Skeletal muscle tissue (tissue), 4 donors: ENCODE results near the gene TTLL13. TPM values are rescaled to one million over a fixed set of nuclear protein-coding genes. Genes with fewer than 3 reads are reported as not detected.
A peak's percentile ranks its signal among the peaks of the same experiment; 100 is the strongest.

Source experiments
- H3K27ac ChIP-seq: one replicate; pipeline ENCODE4 v1.7.0; 2013; ENCODE audit warnings: mild to moderate bottlenecking, low read depth, low read length, inconsistent platforms
- H3K27me3 ChIP-seq, 3 donors: one replicate each; pipeline ENCODE4 v1.7.0; 2013; ENCODE audit warnings: low read length in 3 of 3; ENCODE audit not compliant: control insufficient read depth in 3 of 3, insufficient read depth in 3 of 3
- H3K36me3 ChIP-seq, 3 donors: one replicate each; pipeline ENCODE4 v1.7.0; 2013; ENCODE audit warnings: low read length in 3 of 3; ENCODE audit not compliant: control insufficient read depth in 3 of 3, insufficient read depth in 3 of 3
- H3K4me1 ChIP-seq, 3 donors: one replicate each; pipeline ENCODE4 v1.7.0; 2013; ENCODE audit warnings: low read length in 3 of 3, mild to moderate bottlenecking in 3 of 3; ENCODE audit not compliant: control insufficient read depth in 3 of 3, insufficient read depth in 3 of 3
- H3K4me3 ChIP-seq, 3 donors: one replicate each; pipeline ENCODE4 v1.7.0; 2013; ENCODE audit warnings: low read length in 3 of 3
- H3K9ac ChIP-seq, 3 donors: one replicate each; pipeline ENCODE4 v1.7.0; 2013; ENCODE audit warnings: low read length in 3 of 3, mild to moderate bottlenecking in 3 of 3, moderate library complexity in 2 of 3, low read depth in 1 of 3
- H3K9me3 ChIP-seq, 3 donors: one replicate each; pipeline ENCODE4 v1.7.0; 2013; ENCODE audit warnings: low read length in 3 of 3; ENCODE audit not compliant: control insufficient read depth in 3 of 3
- total RNA-seq: library from RNA; depleted of rRNA; stranded (reverse); fragments of >200 nt; gene quantifications from one replicate; pipeline ENCODE4 v1.2.3, GENCODE V29; 2014
- donor health status: Osteomylitis.

Gene TTLL13
- total RNA-seq, 1 donor from 2014 or later = not detected

DNA sequence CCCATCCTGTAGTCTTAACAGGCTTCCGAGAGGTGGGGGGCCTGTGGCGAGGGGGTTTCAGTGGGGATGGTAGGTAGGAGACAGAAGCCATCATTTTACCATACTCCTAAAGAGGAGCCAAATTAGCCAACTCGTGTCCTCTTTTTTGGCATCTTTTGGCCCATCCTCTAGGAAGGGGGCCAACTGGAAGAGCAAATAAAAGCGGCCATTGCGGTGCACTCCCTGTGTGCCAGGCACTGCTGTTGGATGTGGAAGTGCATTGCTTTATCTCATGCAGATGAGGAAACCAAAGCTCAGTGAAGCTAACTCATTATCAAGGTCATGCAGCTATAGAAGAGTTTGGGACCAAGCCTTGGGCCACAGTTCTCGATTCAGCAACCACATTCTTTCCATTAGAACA, 42.1 kb upstream of the TTLL13 start:
- Histone ChIP-seq H3K27ac (no peak overlapping the region), H3K9ac (no peak overlapping the region), H3K4me3 (no peak overlapping the region), H3K27me3 (no peaks in the 10 kb centered on the region), H3K36me3 (peaks cover 4 to 8% (median 4%) of the 10 kb centered on the region in 3 donors), H3K9me3 (no peaks in the 10 kb centered on the region), H3K4me1 (peaks cover 4 to 16% (median 13%) of the 10 kb centered on the region in 3 donors)

DNA sequence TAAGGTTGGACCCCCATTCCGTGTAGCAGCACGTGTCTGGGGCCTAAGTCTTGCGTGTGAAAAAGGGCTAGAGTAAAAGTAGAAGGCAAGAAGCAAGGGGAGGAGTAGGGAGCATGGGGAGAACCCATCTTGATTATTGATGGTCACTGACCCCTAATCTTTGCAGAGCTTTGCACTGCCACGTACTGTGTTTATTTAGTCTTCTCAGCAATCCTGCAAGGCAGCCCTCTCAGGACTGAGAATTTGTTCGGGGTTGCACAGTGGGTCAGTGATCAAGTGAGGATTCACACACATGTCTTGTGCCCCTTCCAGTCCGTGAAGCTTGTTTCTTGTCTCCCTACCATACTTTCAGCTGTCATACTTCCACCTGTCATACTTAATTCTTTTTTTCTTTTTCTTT, 41.0 kb upstream of the TTLL13 start:
- Histone ChIP-seq H3K36me3 (peaks cover 4 to 8% (median 4%) of the 10 kb centered on the region in 3 donors), H3K27ac (no peak overlapping the region), H3K27me3 (no peaks in the 10 kb centered on the region), H3K4me1 (peaks cover 0 to 18% (median 14%) of the 10 kb centered on the region in 3 donors), H3K9ac (no peak overlapping the region), H3K4me3 (no peak overlapping the region), H3K9me3 (no peaks in the 10 kb centered on the region)

DNA sequence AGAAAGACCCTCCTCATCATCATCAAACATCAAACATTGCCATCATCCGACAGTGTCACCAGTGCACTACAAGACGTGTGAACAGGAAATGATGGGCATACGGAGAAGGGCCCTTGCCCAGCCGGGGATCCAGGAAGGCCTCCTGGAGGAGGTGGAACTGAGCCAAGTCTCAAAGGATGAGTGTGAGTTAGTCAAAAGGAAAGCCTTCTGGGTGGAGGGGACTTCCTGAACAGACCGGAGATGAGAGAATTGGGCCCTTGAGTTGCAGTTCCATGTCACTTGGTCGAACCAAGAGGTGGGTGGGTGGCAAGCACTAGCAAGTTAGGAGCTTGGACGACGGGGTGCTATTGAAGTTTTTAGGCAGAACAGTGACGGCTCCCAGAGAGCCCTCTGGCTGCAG, 39.8 kb upstream of the TTLL13 start:
- H3K4me1 ChIP-seq = peaks cover 0 to 14% (median 13%) of the 10 kb centered on the region in 3 donors
- no peak overlapping the region for H3K4me3 ChIP-seq
- H3K27me3 ChIP-seq = no peaks in the 10 kb centered on the region
- H3K9ac ChIP-seq = no peak overlapping the region
- peaks cover 2 to 8% (median 4%) of the 10 kb centered on the region in 3 donors for H3K36me3 ChIP-seq
- H3K9me3 ChIP-seq = no peaks in the 10 kb centered on the region
- H3K27ac ChIP-seq = no peak overlapping the region

DNA sequence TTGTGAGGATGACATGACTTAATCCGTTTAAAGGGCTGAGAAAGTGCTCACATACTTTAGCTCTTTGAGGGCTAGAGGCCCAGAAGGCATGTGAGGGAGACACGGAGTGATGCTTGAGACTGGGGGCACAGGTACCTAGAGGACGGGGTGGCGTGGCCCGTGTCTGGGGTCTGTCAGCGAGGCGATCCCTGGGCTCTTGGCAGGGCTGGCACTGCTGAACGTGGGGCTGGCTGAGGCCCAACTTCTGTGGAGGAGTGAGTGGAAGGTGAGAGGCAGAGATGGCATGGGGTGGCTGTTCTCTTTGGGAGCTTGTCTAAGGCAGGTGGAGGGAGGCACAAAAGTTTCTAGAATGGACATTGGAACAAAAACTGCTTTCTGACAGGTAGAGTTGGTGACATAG, 38.8 kb upstream of the TTLL13 start:
- no peak overlapping the region for H3K4me3 ChIP-seq
- H3K9ac ChIP-seq = no peak overlapping the region
- no peaks in the 10 kb centered on the region for H3K27me3 ChIP-seq
- H3K4me1 ChIP-seq = peaks cover 0 to 14% (median 13%) of the 10 kb centered on the region in 3 donors
- H3K9me3 ChIP-seq = no peaks in the 10 kb centered on the region
- no peak overlapping the region for H3K27ac ChIP-seq
- peaks cover 2 to 6% (median 4%) of the 10 kb centered on the region in 3 donors for H3K36me3 ChIP-seq

DNA sequence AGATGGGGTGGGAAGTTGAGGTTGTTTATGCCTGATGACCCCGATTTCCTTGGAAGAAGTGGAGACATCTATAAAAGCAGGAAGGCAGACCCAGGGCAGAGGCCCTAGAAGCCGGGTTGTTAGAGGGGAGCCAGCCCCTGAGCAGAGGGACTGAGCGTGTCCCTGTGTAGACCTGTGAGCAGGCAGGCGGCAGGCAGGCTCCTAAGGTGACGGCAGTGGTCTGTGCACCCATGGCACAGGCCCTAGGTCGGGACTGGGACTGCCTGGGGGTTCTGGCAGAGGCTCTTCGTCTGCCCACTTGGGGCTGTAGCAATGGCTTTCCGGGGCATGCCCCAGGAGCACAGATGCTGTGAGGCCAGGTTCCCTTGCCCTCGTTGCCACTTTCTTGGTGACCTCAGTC, 38.3 kb upstream of the TTLL13 start:
- Histone ChIP-seq H3K9me3 (no peaks in the 10 kb centered on the region), H3K9ac (no peak overlapping the region), H3K4me3 (no peak overlapping the region), H3K36me3 (peaks cover 2 to 5% (median 4%) of the 10 kb centered on the region in 3 donors), H3K4me1 (peaks cover 0 to 14% (median 13%) of the 10 kb centered on the region in 3 donors), H3K27me3 (no peaks in the 10 kb centered on the region), H3K27ac (no peak overlapping the region)

DNA sequence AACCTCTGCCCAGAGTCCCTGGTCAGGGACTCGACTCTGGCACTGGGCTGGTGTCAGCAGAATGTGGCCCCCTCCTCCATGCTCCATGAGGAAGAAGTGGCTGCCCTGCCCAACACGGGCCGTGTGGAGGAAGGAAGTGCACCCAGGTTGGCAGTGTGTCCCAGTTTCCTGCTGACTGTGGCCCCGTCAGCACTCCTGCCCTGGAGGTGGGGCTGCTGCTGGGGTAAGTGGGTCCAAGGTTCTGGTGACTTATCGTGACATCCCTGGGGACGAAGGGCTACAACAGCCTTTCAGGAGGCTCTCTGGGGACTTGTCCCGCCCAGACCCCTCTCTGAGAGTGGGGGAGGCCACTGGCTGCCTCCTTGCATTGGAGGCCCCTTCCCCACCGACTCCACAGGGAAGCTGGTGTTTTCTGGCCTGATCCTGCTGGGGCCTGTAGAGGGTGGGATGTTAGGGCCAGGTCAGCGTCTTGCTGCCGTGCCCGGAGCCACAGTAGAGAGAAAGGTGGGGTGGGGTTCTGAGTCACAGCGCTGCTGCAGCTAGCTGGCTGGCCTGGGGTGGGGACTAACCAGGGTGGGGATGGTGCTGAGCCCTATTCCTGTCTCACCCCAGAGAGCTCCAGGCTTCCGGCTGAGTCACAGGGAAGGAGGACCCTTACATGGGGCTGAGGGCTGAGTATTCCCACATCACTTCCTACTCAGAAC, 37.8 kb upstream of the TTLL13 start:
- Histone ChIP-seq H3K9ac (no peak overlapping the region), H3K27ac (no peak overlapping the region), H3K27me3 (no peaks in the 10 kb centered on the region), H3K36me3 (peaks cover 2 to 4% (median 2%) of the 10 kb centered on the region in 3 donors), H3K4me1 (peaks cover 0 to 14% (median 13%) of the 10 kb centered on the region in 3 donors), H3K4me3 (no peak overlapping the region), H3K9me3 (no peaks in the 10 kb centered on the region)

DNA sequence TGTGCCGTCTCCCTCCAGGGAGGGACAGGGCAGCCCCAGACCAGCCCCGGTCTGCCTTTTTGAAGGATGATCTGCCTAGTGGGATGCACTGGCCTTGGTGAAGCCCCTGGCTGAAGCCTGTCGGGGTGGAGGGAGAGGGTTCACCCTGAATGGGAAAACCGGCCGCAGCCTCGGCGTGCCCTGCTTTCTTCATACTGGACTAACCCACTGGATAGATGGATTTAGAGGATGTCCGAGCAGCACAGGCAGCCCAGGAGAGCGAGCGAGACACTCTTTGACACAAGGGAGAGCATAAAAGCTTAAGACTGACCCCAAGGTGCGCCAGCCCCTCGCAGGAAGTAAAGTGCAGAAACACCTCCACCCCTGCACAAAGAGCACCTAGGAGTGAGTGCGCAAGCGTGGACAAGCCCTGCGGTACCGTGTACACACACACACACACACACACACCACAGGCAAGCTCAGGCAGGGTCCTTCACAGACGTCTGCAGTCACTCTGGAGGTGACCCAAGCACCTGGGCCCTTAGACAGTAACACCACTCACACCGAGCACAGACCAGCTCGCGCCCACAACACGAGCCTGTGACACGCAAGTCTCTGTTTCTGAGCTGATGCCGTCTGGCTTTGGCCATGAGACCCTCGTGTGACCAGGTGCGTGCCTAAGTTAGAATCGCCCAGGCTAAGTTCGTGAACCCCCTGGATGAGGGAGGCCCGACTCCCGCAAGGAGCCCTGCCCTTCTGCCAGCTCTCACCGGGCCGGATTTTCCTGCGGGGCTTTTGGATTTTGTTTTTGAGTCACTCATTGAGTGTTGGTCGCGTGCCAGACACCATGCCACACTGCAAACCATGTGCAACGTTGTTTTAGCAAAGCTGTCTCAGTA, 36.9 kb upstream of the TTLL13 start:
- H3K9me3 ChIP-seq = no peaks in the 10 kb centered on the region
- no peak overlapping the region for H3K27ac ChIP-seq
- no peak overlapping the region for H3K4me3 ChIP-seq
- H3K36me3 ChIP-seq = peaks cover 4 to 5% (median 5%) of the 10 kb centered on the region in 3 donors
- H3K9ac ChIP-seq = no peak overlapping the region
- no peaks in the 10 kb centered on the region for H3K27me3 ChIP-seq
- peaks cover 0 to 14% (median 11%) of the 10 kb centered on the region in 3 donors for H3K4me1 ChIP-seq

DNA sequence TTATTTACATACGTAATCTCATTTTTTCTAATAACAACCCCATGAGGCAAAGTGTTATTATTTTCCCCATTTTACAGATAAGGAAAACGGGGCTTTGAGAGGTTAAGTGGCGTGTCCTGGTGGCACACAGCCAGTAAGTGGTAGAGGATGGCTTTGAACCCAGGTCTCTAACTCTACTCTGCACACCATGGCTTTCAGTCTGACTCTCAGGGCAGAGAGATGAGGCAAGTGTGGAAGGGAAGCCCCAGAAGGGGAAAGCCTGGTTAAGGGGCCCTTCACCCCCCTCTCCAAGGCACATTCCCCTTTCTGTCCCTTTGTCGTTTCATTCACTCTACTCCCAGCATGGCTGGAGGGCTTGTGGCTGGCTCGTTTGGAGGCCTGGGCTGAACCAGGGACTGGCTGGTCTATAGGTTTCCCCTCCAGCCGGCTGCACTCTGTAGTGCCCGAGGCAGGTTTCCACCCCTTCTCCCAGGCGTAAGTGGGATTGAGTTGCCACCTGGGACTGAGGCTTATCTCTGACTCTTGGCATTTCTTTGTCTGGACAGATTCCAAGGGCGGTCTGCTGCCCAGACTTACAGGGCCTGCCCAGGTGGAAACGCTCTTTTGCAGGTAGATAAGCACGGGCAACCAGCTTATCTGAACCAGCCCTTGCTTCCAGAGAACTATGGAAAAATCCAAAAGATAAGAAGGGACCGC, 36.1 kb upstream of the TTLL13 start:
- no peak overlapping the region for H3K4me3 ChIP-seq
- no peaks in the 10 kb centered on the region for H3K27me3 ChIP-seq
- peaks cover 4 to 8% (median 7%) of the 10 kb centered on the region in 3 donors for H3K36me3 ChIP-seq
- peaks cover 0 to 14% (median 8%) of the 10 kb centered on the region in 3 donors for H3K4me1 ChIP-seq
- peak overlapping the region in 2 of 3 donors; percentile 3 to 25 for H3K9ac ChIP-seq
- no peaks in the 10 kb centered on the region for H3K9me3 ChIP-seq
- no peak overlapping the region for H3K27ac ChIP-seq

DNA sequence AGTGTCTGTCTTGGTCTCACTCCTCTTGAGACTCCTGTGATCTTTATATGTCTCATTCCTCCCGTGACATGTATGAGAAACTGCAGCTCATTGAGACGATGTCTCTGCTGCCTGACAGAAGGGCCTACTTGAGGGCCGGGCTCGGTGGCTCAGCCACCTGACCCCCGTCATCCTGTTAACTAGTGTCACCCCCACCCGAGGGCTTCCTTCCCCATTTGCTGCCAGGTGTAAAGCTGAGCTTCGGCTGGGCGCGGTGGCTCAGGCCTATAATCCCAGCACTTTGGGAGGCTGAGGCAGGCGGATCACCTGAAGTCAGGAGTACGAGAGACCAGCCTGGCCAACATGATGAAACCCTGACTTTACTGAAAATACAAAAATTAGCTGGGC, 35.5 kb upstream of the TTLL13 start:
- H3K27ac ChIP-seq = no peak overlapping the region
- peak overlapping the region in 1 of 3 donors; percentile 3 for H3K9ac ChIP-seq
- no peaks in the 10 kb centered on the region for H3K27me3 ChIP-seq
- peaks cover 0 to 14% (median 8%) of the 10 kb centered on the region in 3 donors for H3K4me1 ChIP-seq
- H3K9me3 ChIP-seq = no peaks in the 10 kb centered on the region
- peaks cover 4 to 8% (median 5%) of the 10 kb centered on the region in 3 donors for H3K36me3 ChIP-seq
- H3K4me3 ChIP-seq = no peak overlapping the region
